Activated CD8-positive, alpha-beta memory T cell treated with anti-CD3 and anti-CD28 coated beads for 36 hours (primary cell): ENCODE measurements around the gene NUDT5. TPM values are rescaled to one million over a fixed set of nuclear protein-coding genes. Genes with fewer than 3 reads are reported as not detected.
"Not testable (repeated sequence)": the region's sequence is repeated elsewhere in the genome, so short reads cannot be mapped to it uniquely, and the experiment has no call there.

ENCODE experiments used
- CTCF ChIA-PET: fragments of 350-600 bp; sonication (Branson Sonifier 250); formaldehyde crosslinking; loops from one replicate; lab custom pipeline; 2021; ENCODE audit warnings: antibody characterized with exemption; lab: Charles Lee
- POLR2A ChIA-PET: fragments of 350-600 bp; sonication (Branson Sonifier 250); formaldehyde crosslinking; loops from one replicate; lab custom pipeline; 2021; ENCODE audit warnings: antibody characterized with exemption; lab: Charles Lee
- total RNA-seq, 2 experiments: library from RNA; stranded (reverse); gene quantifications; one replicate each; pipeline ENCODE4 v1.2.3, GENCODE V29; 2021

NUDT5 gene
- total RNA-seq, 2 experiments from 2014 or later = 124 to 133 TPM

DNA sequence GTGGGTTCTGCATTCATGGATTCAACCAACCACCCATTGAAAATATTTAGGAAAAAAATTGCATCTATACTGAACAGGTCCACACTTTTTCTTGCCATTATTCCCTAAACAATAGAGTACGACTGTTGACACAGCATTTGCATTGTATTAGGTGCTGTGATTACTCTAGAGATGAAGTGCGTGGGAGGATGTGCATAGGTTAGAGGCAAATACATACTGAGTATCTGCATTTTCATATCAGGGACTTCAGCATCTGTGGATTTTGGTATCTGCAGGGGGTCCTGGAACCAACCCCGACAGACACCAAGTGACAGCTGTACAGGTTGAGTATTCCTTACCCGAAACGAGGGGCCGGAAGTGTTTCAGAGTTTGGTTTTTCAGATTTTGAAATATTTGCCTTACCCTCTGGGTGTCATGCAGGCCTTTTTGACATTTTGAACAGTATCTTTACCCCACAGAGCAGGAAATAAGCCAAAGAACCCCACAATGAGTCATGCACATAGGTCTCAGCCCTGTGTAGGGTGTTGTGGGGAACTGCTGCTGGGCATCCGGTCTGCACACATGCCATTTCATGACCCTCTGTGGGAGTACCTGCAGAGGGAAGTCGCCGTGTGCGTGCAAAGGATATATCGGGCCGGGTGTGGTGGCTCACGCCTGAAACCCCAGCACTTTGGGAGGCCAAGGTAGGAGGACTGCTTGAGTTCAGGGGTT, 14.5 kb downstream of the NUDT5 start:
- CTCF ChIA-PET = interaction anchor here (1.9 kb wide), 1 partner anchor 14 kb away, joined by 9 read pairs; the partner anchor contains the start of genes CDC123 and NUDT5
- POLR2A ChIA-PET = interaction anchor here (0.9 kb wide), 1 partner anchor 15 kb away, joined by 3 read pairs; the partner anchor contains the start of genes CDC123 and NUDT5

DNA sequence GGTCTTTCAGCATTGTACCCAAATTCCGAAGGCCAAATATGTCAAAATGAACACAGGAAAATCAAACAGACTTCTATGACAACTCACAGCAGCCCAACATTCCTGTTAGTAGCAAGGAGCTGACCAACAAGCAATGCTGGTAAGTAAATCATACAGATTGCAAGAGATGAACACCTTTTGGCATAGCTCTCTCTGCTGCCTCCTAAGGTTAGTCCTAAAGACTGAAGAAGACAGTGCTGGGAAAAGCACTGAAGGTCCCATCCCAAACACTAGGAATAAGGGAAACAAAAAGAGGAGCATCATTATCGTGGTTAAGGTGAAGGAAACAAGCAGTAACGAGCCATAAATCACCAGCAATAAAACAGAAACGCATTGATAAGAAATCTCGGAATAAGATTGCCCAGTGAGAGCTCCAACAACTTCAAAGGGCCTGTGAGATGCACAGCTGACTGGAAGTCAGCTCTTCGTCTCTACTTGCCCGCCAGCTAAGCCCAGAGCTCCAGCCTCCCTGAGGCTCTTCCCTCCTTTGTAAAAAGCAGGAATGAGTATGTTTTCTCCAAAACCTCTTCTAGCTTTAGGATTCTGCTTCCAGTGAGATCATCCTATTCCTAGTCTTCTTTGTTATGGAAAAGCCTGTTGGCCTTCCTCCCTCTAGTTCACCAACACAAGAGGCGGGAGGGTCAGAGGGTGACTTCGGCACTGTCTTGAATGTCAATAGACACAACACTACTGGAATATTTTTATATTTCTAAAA, 15.3 kb downstream of the NUDT5 start:
- CTCF ChIA-PET = interaction anchor here (1.9 kb wide), 1 partner anchor 15 kb away, joined by 9 read pairs; the partner anchor contains the start of genes CDC123 and NUDT5
- POLR2A ChIA-PET = interaction anchor here (0.9 kb wide), 1 partner anchor 15 kb away, joined by 3 read pairs; the partner anchor contains the start of genes CDC123 and NUDT5

DNA sequence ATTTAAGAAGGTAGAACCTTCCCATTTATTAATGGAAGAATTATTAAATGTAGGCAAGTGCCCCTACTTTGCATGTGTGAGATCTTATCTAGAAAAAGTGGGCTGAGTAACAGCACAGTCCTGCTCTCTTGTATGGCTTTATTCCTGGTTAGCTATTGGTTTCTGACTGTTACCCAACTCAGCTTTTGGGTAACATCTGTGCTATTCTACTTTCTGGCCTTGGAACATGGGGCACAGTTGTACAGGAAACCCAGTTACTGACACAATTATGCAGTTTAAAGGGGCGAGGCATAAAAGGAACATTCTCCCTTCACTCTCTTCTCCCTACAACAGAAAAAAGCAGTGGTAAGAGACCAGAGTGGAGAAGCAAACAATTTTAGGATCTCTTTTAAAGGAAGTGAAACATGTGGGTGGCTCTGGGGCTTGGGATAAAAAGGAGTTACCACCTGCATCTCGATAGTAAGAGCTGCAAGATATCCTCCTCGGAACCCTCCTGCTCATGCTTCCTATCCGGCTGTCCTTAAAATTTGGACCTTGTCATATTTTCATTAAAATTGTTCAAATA, 16.0 kb downstream of the NUDT5 start:
- CTCF ChIA-PET = interaction anchor here (1.9 kb wide), 1 partner anchor 16 kb away, joined by 9 read pairs; the partner anchor contains the start of genes CDC123 and NUDT5
- POLR2A ChIA-PET = interaction anchor here (0.6 kb wide), 1 partner anchor 15 kb away, joined by 6 read pairs; no protein-coding TSS in a partner anchor

DNA sequence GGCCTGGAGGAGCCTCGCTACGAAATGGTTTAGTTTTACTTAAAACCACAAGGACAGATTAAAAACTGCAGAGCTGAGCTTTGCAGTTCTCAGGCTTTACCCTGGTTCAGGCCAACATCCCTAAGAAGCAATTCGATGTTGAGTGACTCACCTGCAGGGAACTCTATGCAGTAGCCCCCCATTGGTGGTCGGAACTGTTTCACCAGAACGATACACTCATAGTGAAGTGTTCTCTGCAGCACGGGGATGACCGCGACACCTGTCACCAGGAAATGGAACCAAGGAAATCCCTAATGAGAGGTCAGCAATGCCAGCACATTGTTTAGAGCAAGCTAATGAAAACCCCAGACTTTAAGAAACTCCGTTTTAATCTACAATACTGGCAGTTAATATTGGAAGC, 18.0 kb downstream of the NUDT5 start:
- POLR2A ChIA-PET = no interaction called here
- CTCF ChIA-PET = interaction anchor here (1.2 kb wide), 1 partner anchor 10 kb away, joined by 3 read pairs; no protein-coding TSS in a partner anchor

DNA sequence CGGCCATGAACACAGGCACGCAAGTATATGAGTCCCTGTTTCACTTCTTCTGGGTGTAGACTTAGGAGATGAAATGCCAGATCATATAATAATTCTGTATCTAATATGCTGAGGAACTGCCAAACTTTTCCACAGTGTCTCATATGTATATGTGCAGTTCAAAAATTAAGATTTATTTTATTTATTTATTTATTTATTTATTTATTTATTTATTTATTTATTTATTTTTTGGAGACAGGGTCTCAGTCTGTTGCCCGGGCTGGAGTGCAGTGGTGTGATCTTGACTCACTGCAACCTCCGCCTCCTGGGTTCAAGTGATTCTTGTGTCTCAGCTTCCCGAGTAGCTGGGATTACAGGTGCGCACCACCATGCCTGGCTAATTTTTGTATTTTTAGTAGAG, 24.2 kb downstream of the NUDT5 start:
- POLR2A ChIA-PET = interaction anchor here (0.7 kb wide), 1 partner anchor 39 kb away, joined by 3 read pairs; no protein-coding TSS in a partner anchor
- CTCF ChIA-PET = not testable (repeated sequence)

DNA sequence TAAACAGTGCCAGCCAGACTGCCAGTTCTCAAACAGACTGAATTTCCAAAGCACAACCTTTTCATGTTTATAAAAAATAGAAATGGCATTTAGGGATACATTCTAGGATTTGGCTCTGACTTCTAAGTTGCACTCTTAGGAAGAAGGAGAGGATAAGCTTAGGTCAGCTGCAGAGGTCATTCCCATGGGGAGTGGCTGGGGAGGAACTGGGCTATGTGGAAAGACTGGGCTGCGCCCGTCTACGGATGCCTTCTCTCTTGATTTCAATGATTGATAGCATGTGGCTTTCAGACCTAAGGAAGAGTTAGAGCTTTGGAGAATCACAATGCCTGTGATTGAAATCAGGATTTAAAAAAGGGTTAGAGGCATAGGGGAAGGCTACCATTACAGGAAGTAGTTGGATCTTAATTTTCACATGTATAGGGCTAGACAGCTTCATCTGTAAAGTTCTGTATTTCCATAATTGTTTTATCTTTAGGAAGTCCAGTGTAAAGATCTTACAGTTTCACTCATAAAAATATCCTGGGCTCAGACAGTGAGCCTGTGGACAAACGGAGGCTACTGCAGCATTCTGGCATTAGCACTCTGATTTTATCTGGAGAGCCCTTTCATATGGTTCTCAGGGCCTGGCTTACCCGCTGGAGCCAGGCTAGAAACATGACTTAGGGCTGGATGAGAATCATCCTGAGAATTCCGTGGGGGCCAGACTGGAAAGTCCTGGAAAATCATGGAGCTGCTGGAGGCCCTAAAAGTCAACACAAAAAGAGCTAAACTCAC, 29.5 kb downstream of the NUDT5 start:
- CTCF ChIA-PET = no interaction called here
- POLR2A ChIA-PET = no interaction called here

DNA sequence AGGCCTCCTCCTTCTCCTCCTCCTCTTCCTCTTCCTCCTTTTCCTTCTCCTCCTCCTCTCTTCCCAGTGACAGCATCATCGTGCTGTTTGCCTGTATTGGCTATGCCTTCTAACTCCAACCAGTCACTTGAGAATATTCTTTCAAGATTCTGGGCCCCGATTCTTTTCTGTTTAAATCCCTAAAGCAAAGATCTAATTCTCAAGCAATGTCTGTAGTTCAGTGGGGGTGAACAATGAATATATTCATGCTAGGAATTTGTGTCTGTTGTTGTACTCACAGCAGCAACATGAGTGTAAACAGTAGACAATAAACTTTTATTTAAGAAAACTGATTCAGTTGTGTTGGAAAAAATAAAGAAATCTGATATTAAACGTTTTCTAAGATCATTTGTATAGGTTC, 30.7 kb downstream of the NUDT5 start:
- CTCF ChIA-PET = no interaction called here
- POLR2A ChIA-PET = no interaction called here

DNA sequence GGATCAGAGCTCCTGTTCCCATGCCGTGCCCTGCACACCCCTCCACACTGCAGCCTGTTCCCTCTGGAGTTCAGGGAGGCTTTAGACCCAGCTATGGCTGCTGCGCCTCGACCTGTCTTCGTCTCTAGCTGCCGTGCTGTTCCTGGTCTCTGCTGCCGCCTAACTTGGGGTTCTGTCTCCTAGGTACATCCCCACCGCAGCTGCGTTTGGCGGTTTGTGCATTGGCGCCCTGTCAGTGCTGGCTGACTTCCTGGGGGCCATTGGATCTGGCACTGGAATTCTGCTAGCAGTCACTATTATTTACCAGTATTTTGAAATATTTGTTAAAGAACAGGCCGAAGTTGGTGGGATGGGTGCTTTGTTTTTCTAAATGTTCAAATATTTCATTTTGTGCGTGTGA, 31.6 kb downstream of the NUDT5 start:
- ChIA-PET POLR2A (interaction anchor here (0.6 kb wide), 1 partner anchor 179 kb away, joined by 3 read pairs; no protein-coding TSS in a partner anchor), CTCF (no interaction called here)

DNA sequence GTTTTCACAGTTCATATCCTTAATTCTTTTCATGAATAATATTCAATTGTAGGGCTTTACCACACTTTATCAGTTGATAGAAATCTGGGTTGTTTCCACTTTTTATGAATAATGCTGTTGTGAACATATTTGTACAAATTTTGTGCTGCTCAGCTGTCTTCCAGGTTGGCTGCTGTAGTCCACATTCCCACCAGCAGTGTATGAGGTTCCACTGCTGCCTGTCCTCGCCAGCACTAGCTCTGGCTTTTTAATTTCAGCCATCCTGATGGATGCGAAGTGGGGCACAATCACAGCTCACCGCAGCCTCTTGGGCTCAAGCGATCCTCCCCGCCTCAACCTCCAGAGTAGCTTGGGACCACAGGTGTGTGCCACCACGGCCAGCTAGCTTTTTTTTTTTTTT, 32.8 kb downstream of the NUDT5 start:
- POLR2A ChIA-PET = interaction anchor here (0.6 kb wide), 1 partner anchor 16 kb away, joined by 4 read pairs; no protein-coding TSS in a partner anchor
- CTCF ChIA-PET = no interaction called here

DNA sequence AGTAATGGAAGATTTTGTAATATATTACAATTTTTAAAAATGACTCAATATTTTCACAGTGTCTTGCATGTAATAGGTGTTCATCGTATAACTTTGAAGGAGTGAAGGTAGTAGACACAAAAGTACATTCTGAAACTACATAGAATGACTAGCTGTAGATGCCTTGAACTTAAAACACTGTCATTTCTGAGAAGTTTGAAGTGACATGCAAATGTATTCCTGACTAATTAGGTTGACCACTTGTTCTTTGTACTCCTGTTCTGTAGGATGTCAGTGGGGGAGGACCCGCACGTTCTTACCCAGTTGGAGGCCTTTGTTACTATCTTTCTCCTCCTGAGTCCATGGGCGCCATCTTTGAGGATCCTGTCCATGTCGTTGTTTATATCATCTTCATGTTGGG, 35.0 kb downstream of the NUDT5 start:
- CTCF ChIA-PET = no interaction called here
- POLR2A ChIA-PET = no interaction called here

DNA sequence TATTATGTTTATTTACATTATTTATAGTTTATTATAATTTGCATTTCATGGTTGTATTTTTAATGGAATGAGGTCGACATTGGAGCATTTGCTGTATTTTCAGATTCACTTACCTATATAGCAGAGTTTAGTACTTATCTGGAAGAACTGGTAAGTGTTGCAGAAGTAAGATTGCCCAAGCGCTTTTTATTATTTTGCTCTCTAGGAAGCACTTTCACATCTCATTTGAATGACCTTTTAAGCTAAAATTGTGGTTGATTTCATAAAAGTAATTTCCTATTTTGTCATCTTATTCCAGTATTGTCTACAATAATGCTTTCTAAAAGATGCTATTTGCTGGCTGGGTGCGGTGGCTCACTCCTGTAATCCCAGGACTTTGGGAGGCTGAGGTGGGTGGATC, 37.6 kb downstream of the NUDT5 start:
- ChIA-PET CTCF (no interaction called here), POLR2A (no interaction called here)

DNA sequence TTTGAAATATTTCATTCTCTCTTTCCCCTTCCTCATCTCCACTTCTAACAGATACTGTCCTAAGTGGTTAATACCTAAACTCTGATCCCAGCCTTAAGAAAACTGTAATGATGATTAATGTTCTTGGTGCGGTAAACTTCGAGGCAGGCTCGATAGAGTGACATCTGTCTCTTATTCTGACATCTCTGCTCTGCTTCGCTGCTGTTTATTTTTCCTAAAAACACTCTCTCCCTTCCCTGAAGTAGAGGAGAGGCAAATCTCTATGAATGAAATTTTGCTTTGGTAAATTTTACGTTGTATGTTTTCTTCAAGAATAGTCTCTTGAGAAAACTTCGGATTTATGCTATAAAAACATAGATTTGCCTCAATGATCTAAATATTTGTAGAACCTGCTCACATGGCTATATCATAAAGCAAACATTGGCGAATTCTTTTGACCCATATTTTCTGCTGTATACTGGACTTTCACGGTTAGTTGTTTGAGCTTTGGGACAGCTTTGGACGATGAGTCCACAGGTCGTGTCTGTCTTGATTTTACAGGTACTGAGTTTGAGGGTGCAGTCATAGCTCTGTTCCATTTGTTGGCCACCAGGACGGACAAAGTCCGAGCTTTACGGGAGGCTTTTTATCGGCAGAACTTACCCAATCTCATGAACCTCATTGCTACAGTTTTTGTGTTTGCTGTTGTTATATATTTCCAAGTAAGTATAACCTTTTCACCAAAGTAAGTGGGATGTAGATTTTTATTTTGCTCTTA, 39.1 kb downstream of the NUDT5 start:
- POLR2A ChIA-PET = no interaction called here
- CTCF ChIA-PET = no interaction called here

DNA sequence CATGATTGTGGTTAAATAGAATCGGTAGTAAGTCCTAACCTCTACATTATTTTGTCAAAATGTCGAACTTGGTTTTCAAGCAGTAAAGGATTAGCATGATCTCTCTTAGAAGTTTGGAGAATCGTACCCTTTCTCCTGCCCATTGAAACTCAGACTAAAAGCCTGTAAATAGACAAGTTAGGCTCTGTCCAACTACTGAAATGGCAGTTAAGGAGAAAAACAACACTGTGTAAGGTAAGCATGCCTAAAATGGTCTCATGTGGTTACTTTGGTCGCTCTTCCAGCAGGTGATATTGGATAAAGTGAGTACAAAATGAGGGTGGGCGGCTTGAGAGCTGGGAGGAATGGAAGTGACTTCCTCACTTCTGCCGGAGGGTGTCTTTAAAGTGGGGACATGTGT, 41.2 kb downstream of the NUDT5 start:
- POLR2A ChIA-PET = no interaction called here

DNA sequence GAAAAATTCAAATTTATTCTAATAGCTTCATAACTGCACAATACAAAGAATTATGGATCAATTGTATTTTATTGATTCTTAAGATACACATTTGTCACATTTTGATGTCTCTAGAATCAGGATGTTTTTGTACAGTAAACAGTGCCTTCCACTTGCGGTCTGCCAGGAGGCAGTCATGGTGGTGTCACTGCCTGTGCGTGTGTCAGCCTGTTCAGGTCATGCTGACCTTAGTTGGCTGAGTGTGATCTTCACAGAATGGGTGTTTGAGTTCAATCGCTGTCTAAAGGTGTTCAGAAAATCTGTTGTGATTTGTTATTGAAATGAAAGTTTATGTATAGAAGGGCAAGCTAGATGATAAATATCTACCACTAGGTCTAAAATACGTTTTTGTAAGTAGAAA, 45.5 kb downstream of the NUDT5 start:
- POLR2A ChIA-PET = no interaction called here

More for the DNA sequence above, 41.2 kb downstream of the NUDT5 start:
- CTCF ChIA-PET = no interaction called here

DNA sequence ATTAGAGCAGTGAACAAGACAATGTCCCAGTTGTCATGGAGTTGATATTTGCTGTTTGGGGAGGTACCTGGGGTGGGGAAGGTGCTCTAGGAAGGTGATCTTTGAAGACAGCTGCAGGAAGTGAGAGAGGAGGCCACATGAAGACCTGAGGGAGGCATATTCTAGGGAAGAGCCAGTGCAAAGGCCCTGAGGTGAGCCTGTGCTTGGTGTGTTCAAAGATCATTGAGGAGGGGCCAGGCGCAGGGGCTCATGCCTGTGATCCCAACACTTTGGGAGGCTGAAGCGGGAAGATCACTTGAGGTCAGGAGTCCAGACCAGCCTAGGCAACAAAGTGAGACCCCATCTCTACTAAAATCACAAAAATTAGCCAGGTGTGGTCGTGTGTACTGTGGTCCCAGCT, 51.2 kb downstream of the NUDT5 start:
- CTCF ChIA-PET = no interaction called here
- POLR2A ChIA-PET = interaction anchor here (0.6 kb wide), 1 partner anchor 22 kb away, joined by 3 read pairs; no protein-coding TSS in a partner anchor

More for the DNA sequence above, 45.5 kb downstream of the NUDT5 start:
- CTCF ChIA-PET = no interaction called here

DNA sequence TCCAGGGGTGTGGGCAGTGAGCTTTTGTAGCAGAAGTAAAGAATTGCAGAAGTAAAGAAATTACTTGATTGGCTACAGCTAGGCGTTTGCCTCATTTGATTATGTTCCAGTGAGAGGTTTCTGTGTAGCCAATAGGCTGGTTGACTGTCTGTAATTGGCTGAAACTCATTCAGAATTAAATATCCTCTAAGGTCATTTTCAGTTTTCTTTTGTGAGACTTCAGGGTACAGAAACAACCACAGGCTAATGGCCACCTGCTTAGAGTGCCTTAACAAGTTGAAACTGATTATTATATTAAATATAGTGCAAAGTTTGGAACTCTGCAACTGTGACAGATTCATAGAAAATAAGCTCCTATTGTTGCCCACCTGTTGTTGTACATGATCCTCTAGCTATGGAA, 55.7 kb downstream of the NUDT5 start:
- CTCF ChIA-PET = interaction anchor here (0.5 to 1.6 kb wide), 2 partner anchors 10 to 222 kb away, joined by 3 to 4 read pairs; no protein-coding TSS in a partner anchor
- POLR2A ChIA-PET = interaction anchor here (0.6 to 0.7 kb wide), 2 partner anchors 19 to 58 kb away, joined by 4 to 5 read pairs; no protein-coding TSS in a partner anchor

DNA sequence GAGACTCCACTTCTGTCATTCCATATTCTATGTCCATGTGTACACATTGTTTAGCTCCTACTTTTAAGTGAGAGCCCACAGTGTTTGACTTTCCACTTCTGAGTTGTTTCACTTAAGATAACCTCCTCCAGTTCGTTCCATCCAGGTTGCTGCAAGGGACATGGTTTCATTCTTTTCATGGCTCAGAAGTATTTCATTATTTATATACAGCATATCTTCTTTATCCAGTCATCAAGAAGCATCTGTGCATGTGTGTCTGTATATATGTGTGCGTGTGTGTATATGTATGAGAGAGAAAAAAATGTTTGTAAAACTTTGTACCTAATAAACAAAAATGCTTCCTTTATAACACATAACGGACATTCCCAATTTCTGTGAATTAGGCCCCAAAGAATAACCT, 60.1 kb downstream of the NUDT5 start:
- POLR2A ChIA-PET = no interaction called here
- CTCF ChIA-PET = no interaction called here
